H9 (cell line): ENCODE data around the gene MAD2L1. TPM values are rescaled to one million over a fixed set of nuclear protein-coding genes. Genes with fewer than 3 reads are reported as not detected.

ENCODE experiments used
- DNase-seq: peaks from one replicate; pipeline ENCODE4 v3.0.0-alpha.2; 2017
- H2AFZ ChIP-seq: one replicate; pipeline ENCODE4 v1.6.1; 2013; ENCODE audit warnings: mild to moderate bottlenecking, low read length, control low read depth, moderate library complexity
- H2AK5ac ChIP-seq: 2 replicates; pipeline ENCODE4 v1.6.1; 2013; ENCODE audit warnings: low read length, control low read depth, mixed read lengths; ENCODE audit not compliant: insufficient read length
- H2BK120ac ChIP-seq: one replicate; pipeline ENCODE4 v1.6.1; 2013; ENCODE audit warnings: low read depth, mild to moderate bottlenecking, low read length, control low read depth, inconsistent platforms; ENCODE audit not compliant: poor library complexity, severe bottlenecking
- H2BK12ac ChIP-seq: 2 replicates; pipeline ENCODE4 v1.6.1; 2013; ENCODE audit warnings: low read length, control low read depth, mixed read lengths, low read depth; ENCODE audit not compliant: insufficient read length
- H2BK15ac ChIP-seq: 2 replicates; pipeline ENCODE4 v1.6.1; 2013; ENCODE audit warnings: low read depth, low read length, control low read depth
- H2BK20ac ChIP-seq: one replicate; pipeline ENCODE4 v1.6.1; 2013; ENCODE audit warnings: low read depth, mild to moderate bottlenecking, low read length, control low read depth, inconsistent platforms; ENCODE audit not compliant: poor library complexity, severe bottlenecking
- H2BK5ac ChIP-seq: 2 replicates; pipeline ENCODE4 v1.6.1; 2013; ENCODE audit warnings: low read length, control low read depth, mixed read lengths; ENCODE audit not compliant: insufficient read length
- H3K14ac ChIP-seq: 2 replicates; pipeline ENCODE4 v1.6.1; 2013; ENCODE audit warnings: low read length, control low read depth; ENCODE audit not compliant: insufficient read depth
- H3K18ac ChIP-seq: 2 replicates; pipeline ENCODE4 v1.6.1; 2013; ENCODE audit warnings: low read depth, mild to moderate bottlenecking, mixed read lengths, low read length, control low read depth; ENCODE audit not compliant: insufficient read length
- H3K23ac ChIP-seq: 2 replicates; pipeline ENCODE4 v1.6.1; 2013; ENCODE audit warnings: low read length, control low read depth, mixed read lengths, low read depth; ENCODE audit not compliant: insufficient read length
- H3K23me2 ChIP-seq: 2 replicates; pipeline ENCODE4 v1.6.1; 2013; ENCODE audit warnings: low read depth, mild to moderate bottlenecking, mixed read lengths, low read length, control low read depth; ENCODE audit not compliant: insufficient read length, poor library complexity, severe bottlenecking
- H3K27ac ChIP-seq: 2 replicates; pipeline ENCODE4 v1.5.1; 2013; ENCODE audit warnings: low read length, control low read depth, mixed read lengths, low read depth; ENCODE audit not compliant: insufficient read length
- H3K27me3 ChIP-seq: 2 replicates; pipeline ENCODE4 v1.6.1; 2013; ENCODE audit warnings: low read length, control low read depth, inconsistent platforms; ENCODE audit not compliant: insufficient read depth
- H3K4ac ChIP-seq: 2 replicates; pipeline ENCODE4 v1.6.1; 2013; ENCODE audit warnings: low read depth, mild to moderate bottlenecking, control low read depth, inconsistent platforms, low read length, moderate library complexity
- H3K4me1 ChIP-seq: 2 replicates; pipeline ENCODE4 v1.6.1; 2013; ENCODE audit warnings: low read length, control low read depth, inconsistent platforms; ENCODE audit not compliant: insufficient read depth
- H3K4me2 ChIP-seq: 2 replicates; pipeline ENCODE4 v1.6.1; 2013; ENCODE audit warnings: low read length, control low read depth, mixed read lengths; ENCODE audit not compliant: insufficient read length, insufficient read depth
- H3K56ac ChIP-seq: 2 replicates; pipeline ENCODE4 v1.6.1; 2013; ENCODE audit warnings: low read depth, mild to moderate bottlenecking, mixed read lengths, low read length, control low read depth; ENCODE audit not compliant: insufficient read length
- H3K79me1 ChIP-seq: 2 replicates; pipeline ENCODE4 v1.6.1; 2013; ENCODE audit warnings: low read depth, mild to moderate bottlenecking, moderate library complexity, low read length, control low read depth, inconsistent platforms; ENCODE audit not compliant: insufficient read depth, poor library complexity, severe bottlenecking
- H3K79me2 ChIP-seq: 2 replicates; pipeline ENCODE4 v1.6.1; 2013; ENCODE audit warnings: low read length, control low read depth, inconsistent platforms; ENCODE audit not compliant: insufficient read depth
- H3K9ac ChIP-seq: 2 replicates; pipeline ENCODE4 v1.6.1; 2013; ENCODE audit warnings: low read length, control low read depth, mixed read lengths; ENCODE audit not compliant: insufficient read length; ENCODE audit errors: extremely low read depth
- H3K9me3 ChIP-seq: one replicate; pipeline ENCODE4 v1.6.1; 2013; ENCODE audit warnings: low read depth, low read length, inconsistent platforms; ENCODE audit not compliant: control insufficient read depth
- H3T11ph ChIP-seq: one replicate; pipeline ENCODE4 v1.6.1; 2013; ENCODE audit warnings: mild to moderate bottlenecking, low read length, control low read depth, inconsistent platforms
- H4K20me1 ChIP-seq: one replicate; pipeline ENCODE4 v1.6.1; 2013; ENCODE audit not compliant: control insufficient read depth, insufficient read length, insufficient read depth
- H4K5ac ChIP-seq: 2 replicates; pipeline ENCODE4 v1.6.1; 2013; ENCODE audit warnings: low read depth, mild to moderate bottlenecking, mixed read lengths, low read length, control low read depth; ENCODE audit not compliant: insufficient read length
- H4K8ac ChIP-seq: replicated peaks from 2 replicates; pipeline ENCODE4 v1.6.1; 2013; ENCODE audit warnings: low read length, control low read depth, mixed read lengths, low read depth; ENCODE audit not compliant: insufficient read length
- H4K91ac ChIP-seq: 2 replicates; pipeline ENCODE4 v1.6.1; 2013; ENCODE audit warnings: low read depth, mild to moderate bottlenecking, moderate library complexity, mixed read lengths, low read length, control low read depth; ENCODE audit not compliant: insufficient read length
- H3K27ac Mint-ChIP-seq, 3 experiments: 2 replicates in 2 of 3; 3 replicates in 1 of 3; pipeline ENCODE4 v1.8.0; 2020 to 2021; ENCODE audit warnings: mixed read lengths in 3 of 3, mild to moderate bottlenecking in 1 of 3, moderate library complexity in 1 of 3
- H3K27me3 Mint-ChIP-seq: 2 replicates; pipeline ENCODE4 v1.8.0; 2021; ENCODE audit warnings: low read depth, mild to moderate bottlenecking, moderate library complexity, mixed read lengths
- H3K36me3 Mint-ChIP-seq, 3 experiments: 2 replicates in 2 of 3; 3 replicates in 1 of 3; pipeline ENCODE4 v1.8.0; 2020 to 2021; ENCODE audit warnings: low read depth in 3 of 3, mixed read lengths in 3 of 3; ENCODE audit not compliant: insufficient read depth in 1 of 3
- H3K4me1 Mint-ChIP-seq, 2 experiments: 2 replicates each; pipeline ENCODE4 v1.8.0; 2020; ENCODE audit warnings: mixed read lengths in 2 of 2
- H3K4me3 Mint-ChIP-seq, 2 experiments: 2 replicates in 1 of 2; 3 replicates in 1 of 2; pipeline ENCODE4 v1.8.0; 2020 to 2021; ENCODE audit warnings: mild to moderate bottlenecking in 2 of 2, mixed read lengths in 2 of 2, moderate library complexity in 1 of 2
- H3K9me3 Mint-ChIP-seq, 2 experiments: 2 replicates in 1 of 2; 3 replicates in 1 of 2; pipeline ENCODE4 v1.8.0; 2020; ENCODE audit warnings: mild to moderate bottlenecking in 2 of 2, mixed read lengths in 2 of 2, moderate library complexity in 1 of 2
- CTCF ChIP-seq: fragments of 200-600 bp; sonication (generic); conservative IDR thresholded peaks from 3 replicates; pipeline ENCODE4 v1.8.0; 2021; ENCODE audit warnings: antibody characterized with exemption, mild to moderate bottlenecking
- WGBS: extraction: QIAGEN DNeasy Blood & Tissue Kit; methylation state at CpG from one replicate; pipeline ENCODE4 v1.1.7; 2013; ENCODE audit warnings: missing lambda C conversion rate, low lambda C conversion rate, mixed read lengths; ENCODE audit not compliant: insufficient read length; ENCODE audit errors: extremely low coverage; 5-methylcytosine and 5-hydroxymethylcytosine counted together
- long read RNA-seq: library from polyadenylated mRNA; unstranded; transcript quantifications from one replicate; pipeline ENCODE4 v2.0.0, GENCODE V29; 2020
- total RNA-seq: library from RNA; stranded (reverse); gene quantifications from 2 replicates; pipeline ENCODE4 v1.2.1, GENCODE V29; 2021

The MAD2L1 gene
- 87.2 TPM in 2 replicates for total RNA-seq
- long read RNA-seq, full-length matches to known transcripts = 818 of 837 reads
- long read RNA-seq, partial matches to known transcripts = 2 of 837 reads
- long read RNA-seq, other reads (novel, unspliced or antisense) = 17 of 837 reads

- no peak within 1 kb of the TSS for H3K4ac ChIP-seq
- peak within 1 kb of the TSS; percentile 39 for H4K5ac ChIP-seq
- Mint-ChIP-seq H3K27me3 (no peaks in the 10 kb centered on the region), H3K4me3 (peak within 1 kb of the TSS; percentile 99), H3K27ac (peak within 1 kb of the TSS; percentile 97 to 100 (median 100)), H3K36me3 (peaks cover 31 to 37% (median 33%) of the 10 kb centered on the region in 3 experiments; a peak in 6 of 7 replicates), H3K4me1 (peaks cover 48 to 53% of the 10 kb centered on the region in 2 experiments), H3K9me3 (no peaks in the 10 kb centered on the region)
- no peaks in the 10 kb centered on the region for H3K79me1 ChIP-seq
- no peak within 1 kb of the TSS for H2BK20ac ChIP-seq
- H2AFZ ChIP-seq = no peak within 1 kb of the TSS
- peak within 1 kb of the TSS; percentile 86 for H3K18ac ChIP-seq
- no peak within 1 kb of the TSS for H4K91ac ChIP-seq
- peaks cover 25% of the 10 kb centered on the region for H3K79me2 ChIP-seq
- peaks cover 4% of the 10 kb centered on the region; the same call in 1 of the 2 replicates for H3K4me1 ChIP-seq
- H3K56ac ChIP-seq = peak within 1 kb of the TSS; percentile 18
- peak within 1 kb of the TSS; percentile 80 for H3K4me2 ChIP-seq
- TF ChIP-seq CTCF = no peak
- peak within 1 kb of the TSS; percentile 93 for H3K14ac ChIP-seq
- H4K8ac ChIP-seq = no peak within 1 kb of the TSS
- H3K23ac ChIP-seq = no peak within 1 kb of the TSS
- H2BK12ac ChIP-seq = no peak within 1 kb of the TSS
- no peak within 1 kb of the TSS for H2AK5ac ChIP-seq
- peak within 1 kb of the TSS; percentile 5 for H3T11ph ChIP-seq
- no peak within 1 kb of the TSS for H2BK5ac ChIP-seq
- H2BK120ac ChIP-seq = no peak within 1 kb of the TSS
- H3K23me2 ChIP-seq = peaks cover 4% of the 10 kb centered on the region
- no peaks in the 10 kb centered on the region for H4K20me1 ChIP-seq
- H3K27me3 ChIP-seq = no peaks in the 10 kb centered on the region
- peak; percentile 98 for DNase-seq
- no peaks in the 10 kb centered on the region for H3K9me3 ChIP-seq
- peak within 1 kb of the TSS; percentile 58 for H3K27ac ChIP-seq
- WGBS = no CpG with 5 or more reads among the region's 65 CpGs
- no peak within 1 kb of the TSS for H2BK15ac ChIP-seq
- peak within 1 kb of the TSS; percentile 96 for H3K9ac ChIP-seq
These were observed at the start of gene MAD2L1 for GRCh38 chr4:120066517-120067340. MAD2L1 (minus strand) TSS chr4:120066848; CDS start chr4:120066734, 114 bp downstream.
